ENCODE results near the gene PARS2. TPM values are rescaled to one million over a fixed set of nuclear protein-coding genes. Genes with fewer than 3 reads are reported as not detected.

The PARS2 gene
- polyA plus RNA-seq (1.9 and 2.5 TPM in 2 replicates), polyA minus RNA-seq (5.4 and 6.8 TPM in 2 replicates)

DNA sequence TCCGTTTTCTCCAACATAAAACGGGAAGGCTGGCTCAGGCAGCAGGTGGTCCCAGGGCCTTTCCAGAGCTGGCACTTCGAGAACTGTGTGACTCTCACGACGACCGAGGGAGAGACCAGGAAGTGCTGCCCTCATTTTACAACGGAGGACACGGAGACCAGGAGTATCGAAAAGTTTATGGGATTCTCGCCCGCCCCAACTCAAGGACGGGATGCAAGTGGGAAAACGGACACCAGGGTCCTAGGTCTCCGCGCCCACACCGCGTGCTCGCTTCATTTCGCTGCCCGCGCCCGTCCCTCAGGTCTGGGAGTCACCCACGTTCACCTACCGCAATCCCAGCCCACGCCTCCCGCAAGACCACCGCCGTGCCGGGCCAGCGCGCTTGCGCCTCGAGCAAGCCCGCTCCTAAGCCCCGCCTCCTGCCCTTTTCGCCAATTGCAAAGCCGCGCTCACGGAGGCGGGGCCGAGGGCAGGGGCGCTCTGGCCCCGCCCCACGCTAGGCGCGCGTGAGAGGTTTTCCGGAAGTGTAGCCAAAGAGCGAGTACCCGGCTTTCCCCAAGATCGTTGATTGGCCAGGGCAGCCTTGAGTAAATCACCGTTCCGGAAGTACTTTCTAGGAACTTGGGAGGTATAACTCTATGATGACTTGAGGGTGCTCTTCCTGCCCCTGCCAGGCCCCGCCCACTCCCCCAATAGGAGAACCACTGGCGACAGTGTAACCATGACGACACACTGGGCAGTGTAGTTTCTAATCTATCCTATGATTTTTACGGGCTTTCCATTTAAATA lies at the start of gene PARS2:
PARS2 (minus strand) TSS at position 391 of the 789 bp plus-strand sequence. CDS start 5,362 bp downstream, outside the sequence.
- no peaks in the 10 kb centered on the region for H3K27me3 ChIP-seq (ENCODE audit: insufficient read depth, low read depth, low read length)
- no peaks in the 10 kb centered on the region for H4K20me1 ChIP-seq (ENCODE audit: insufficient read depth)
- H3K9me3 ChIP-seq (ENCODE audit: low read length), result no peaks in the 10 kb centered on the region
- H3K79me2 ChIP-seq (replicated peaks; ENCODE audit: insufficient read depth, low read length), result peaks cover 9% of the 10 kb centered on the region
- peak within 1 kb of the TSS; percentile 77 for H3K4me2 ChIP-seq (ENCODE audit: low read length)
- TF ChIP-seq, protein P1, sequence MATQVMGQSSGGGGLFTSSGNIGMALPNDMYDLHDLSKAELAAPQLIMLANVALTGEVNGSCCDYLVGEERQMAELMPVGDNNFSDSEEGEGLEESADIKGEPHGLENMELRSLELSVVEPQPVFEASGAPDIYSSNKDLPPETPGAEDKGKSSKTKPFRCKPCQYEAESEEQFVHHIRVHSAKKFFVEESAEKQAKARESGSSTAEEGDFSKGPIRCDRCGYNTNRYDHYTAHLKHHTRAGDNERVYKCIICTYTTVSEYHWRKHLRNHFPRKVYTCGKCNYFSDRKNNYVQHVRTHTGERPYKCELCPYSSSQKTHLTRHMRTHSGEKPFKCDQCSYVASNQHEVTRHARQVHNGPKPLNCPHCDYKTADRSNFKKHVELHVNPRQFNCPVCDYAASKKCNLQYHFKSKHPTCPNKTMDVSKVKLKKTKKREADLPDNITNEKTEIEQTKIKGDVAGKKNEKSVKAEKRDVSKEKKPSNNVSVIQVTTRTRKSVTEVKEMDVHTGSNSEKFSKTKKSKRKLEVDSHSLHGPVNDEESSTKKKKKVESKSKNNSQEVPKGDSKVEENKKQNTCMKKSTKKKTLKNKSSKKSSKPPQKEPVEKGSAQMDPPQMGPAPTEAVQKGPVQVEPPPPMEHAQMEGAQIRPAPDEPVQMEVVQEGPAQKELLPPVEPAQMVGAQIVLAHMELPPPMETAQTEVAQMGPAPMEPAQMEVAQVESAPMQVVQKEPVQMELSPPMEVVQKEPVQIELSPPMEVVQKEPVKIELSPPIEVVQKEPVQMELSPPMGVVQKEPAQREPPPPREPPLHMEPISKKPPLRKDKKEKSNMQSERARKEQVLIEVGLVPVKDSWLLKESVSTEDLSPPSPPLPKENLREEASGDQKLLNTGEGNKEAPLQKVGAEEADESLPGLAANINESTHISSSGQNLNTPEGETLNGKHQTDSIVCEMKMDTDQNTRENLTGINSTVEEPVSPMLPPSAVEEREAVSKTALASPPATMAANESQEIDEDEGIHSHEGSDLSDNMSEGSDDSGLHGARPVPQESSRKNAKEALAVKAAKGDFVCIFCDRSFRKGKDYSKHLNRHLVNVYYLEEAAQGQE (IDR thresholded peaks at IDR 0.05; ENCODE audit: borderline replicate concordance), result no peak
- peak; percentile 54 for TF ChIP-seq SMC3 (conservative IDR thresholded peaks at IDR 0.05; ENCODE audit: poor library complexity)
- TF ChIP-seq POLR2AphosphoS5 (IDR thresholded peaks at IDR 0.05), result peak; percentile 85
- TF ChIP-seq TAF1 (IDR thresholded peaks at IDR 0.05; ENCODE audit: low read depth), result peak; percentile 51
- TF ChIP-seq RAD21 (conservative IDR thresholded peaks at IDR 0.05), result peak; percentile 45
- TF ChIP-seq MXI1 (conservative IDR thresholded peaks at IDR 0.05; ENCODE audit: poor library complexity, severe bottlenecking), result peak; percentile 97
- no peak for TF ChIP-seq EP300 (conservative IDR thresholded peaks at IDR 0.05; ENCODE audit: poor library complexity, severe bottlenecking)
- H3K9ac ChIP-seq (ENCODE audit: low read length), result peak within 1 kb of the TSS; percentile 65
- H3F3A ChIP-seq (ENCODE audit: insufficient read depth, low read length, poor library complexity, severe bottlenecking), result no peaks in the 10 kb centered on the region
- no peaks in the 10 kb centered on the region for H3K36me3 ChIP-seq (ENCODE audit: insufficient read depth, low read length)
- no peaks in the 10 kb centered on the region for H3K9me2 ChIP-seq (ENCODE audit: insufficient read depth, low read length)
- peak within 1 kb of the TSS; percentile 62 for H3K27ac ChIP-seq (ENCODE audit: low read length)
- peak within 1 kb of the TSS; percentile 78 for H2AFZ ChIP-seq (ENCODE audit: low read depth, low read length)
- H3K4me3 ChIP-seq (ENCODE audit: low read length), result peak within 1 kb of the TSS; percentile 96

DNA sequence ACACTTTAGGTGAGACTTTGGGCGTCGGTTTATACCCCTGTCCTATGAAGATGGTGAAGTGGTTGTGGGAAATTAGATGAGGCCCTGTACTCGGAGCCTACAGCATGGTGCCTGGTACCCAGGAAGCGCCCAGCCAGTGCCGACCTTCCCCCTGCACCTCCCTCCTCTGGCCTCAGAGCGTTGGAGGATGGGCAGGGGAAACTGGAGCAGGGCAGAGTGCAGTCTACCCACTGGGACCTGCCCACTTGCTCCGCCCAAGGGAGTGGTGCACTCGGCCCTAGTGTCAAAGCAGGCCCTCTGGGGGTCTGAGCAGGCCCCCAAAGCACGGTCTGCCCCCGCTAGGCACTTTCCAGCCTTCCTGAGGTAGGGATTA lies 49.8 kb upstream of the PARS2 start:
- Histone ChIP-seq H3K9me2 (ENCODE audit: insufficient read depth, low read length) (no peaks in the 10 kb centered on the region), H3K9me3 (ENCODE audit: low read length) (no peaks in the 10 kb centered on the region), H3F3A (ENCODE audit: insufficient read depth, low read length, poor library complexity, severe bottlenecking) (no peaks in the 10 kb centered on the region), H3K27me3 (ENCODE audit: insufficient read depth, low read depth, low read length) (no peaks in the 10 kb centered on the region), H3K79me2 (replicated peaks; ENCODE audit: insufficient read depth, low read length) (no peaks in the 10 kb centered on the region), H3K9ac (ENCODE audit: low read length) (no peak overlapping the region), H4K20me1 (ENCODE audit: insufficient read depth) (no peaks in the 10 kb centered on the region), H3K36me3 (ENCODE audit: insufficient read depth, low read length) (no peaks in the 10 kb centered on the region), H3K4me3 (ENCODE audit: low read length) (no peak overlapping the region), H3K27ac (ENCODE audit: low read length) (no peak overlapping the region), H2AFZ (ENCODE audit: low read depth, low read length) (no peak overlapping the region), H3K4me2 (ENCODE audit: low read length) (no peak overlapping the region)
- no peak for TF ChIP-seq CTCF (IDR thresholded peaks at IDR 0.05; ENCODE audit: poor library complexity, severe bottlenecking)
- no peak for TF ChIP-seq SMC3 (conservative IDR thresholded peaks at IDR 0.05; ENCODE audit: poor library complexity)
- TF ChIP-seq, protein P1 (IDR thresholded peaks at IDR 0.05; ENCODE audit: borderline replicate concordance), result no peak
- no peak for TF ChIP-seq RAD21 (conservative IDR thresholded peaks at IDR 0.05)
- no peak for TF ChIP-seq TAF1 (IDR thresholded peaks at IDR 0.05; ENCODE audit: low read depth)
- no peak for TF ChIP-seq EZH2 (IDR thresholded peaks at IDR 0.05; ENCODE audit: borderline replicate concordance, insufficient read depth, low read length, poor library complexity, severe bottlenecking)
- TF ChIP-seq POLR2AphosphoS5 (IDR thresholded peaks at IDR 0.05), result no peak
- no peak for TF ChIP-seq MXI1 (conservative IDR thresholded peaks at IDR 0.05; ENCODE audit: poor library complexity, severe bottlenecking)
- no peak for TF ChIP-seq EP300 (conservative IDR thresholded peaks at IDR 0.05; ENCODE audit: poor library complexity, severe bottlenecking)
